ENCODE measurements around the gene ACBD4. TPM values are rescaled to one million over a fixed set of nuclear protein-coding genes. Genes with fewer than 3 reads are reported as not detected.

ACBD4 gene
- total RNA-seq, 2 donors from 2014 or later, result 13.0 to 16.6 TPM

- Histone ChIP-seq H3K9me3 (no peaks in the 10 kb centered on the region), H3K4me1 (peaks cover 7% of the 10 kb centered on the region), H3K27ac (peak overlapping the region; percentile 98), H3K36me3 (no peaks in the 10 kb centered on the region), H3K9ac (ENCODE audit: low read depth in 2 of 2, low read length in 2 of 2) (peak overlapping the region; percentile 97 to 99), H3K4me3 (peak overlapping the region; percentile 80), H3K27me3 (no peaks in the 10 kb centered on the region)
- intact Hi-C loops (cut with DNase I), result no loop called here
- TF ChIP-seq, protein P1, sequence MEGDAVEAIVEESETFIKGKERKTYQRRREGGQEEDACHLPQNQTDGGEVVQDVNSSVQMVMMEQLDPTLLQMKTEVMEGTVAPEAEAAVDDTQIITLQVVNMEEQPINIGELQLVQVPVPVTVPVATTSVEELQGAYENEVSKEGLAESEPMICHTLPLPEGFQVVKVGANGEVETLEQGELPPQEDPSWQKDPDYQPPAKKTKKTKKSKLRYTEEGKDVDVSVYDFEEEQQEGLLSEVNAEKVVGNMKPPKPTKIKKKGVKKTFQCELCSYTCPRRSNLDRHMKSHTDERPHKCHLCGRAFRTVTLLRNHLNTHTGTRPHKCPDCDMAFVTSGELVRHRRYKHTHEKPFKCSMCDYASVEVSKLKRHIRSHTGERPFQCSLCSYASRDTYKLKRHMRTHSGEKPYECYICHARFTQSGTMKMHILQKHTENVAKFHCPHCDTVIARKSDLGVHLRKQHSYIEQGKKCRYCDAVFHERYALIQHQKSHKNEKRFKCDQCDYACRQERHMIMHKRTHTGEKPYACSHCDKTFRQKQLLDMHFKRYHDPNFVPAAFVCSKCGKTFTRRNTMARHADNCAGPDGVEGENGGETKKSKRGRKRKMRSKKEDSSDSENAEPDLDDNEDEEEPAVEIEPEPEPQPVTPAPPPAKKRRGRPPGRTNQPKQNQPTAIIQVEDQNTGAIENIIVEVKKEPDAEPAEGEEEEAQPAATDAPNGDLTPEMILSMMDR (IDR thresholded peaks at IDR 0.05), result no peak
- peak; percentile 73 for DNase-seq
These were observed 25.2 kb downstream of the ACBD4 start for GRCh38 chr17:45160447-45161287.

GRCh38 chr17:45161288-45162024 lies 26.0 kb downstream of the ACBD4 start, which contains the start of gene HEXIM2:
Gene HEXIM2, plus strand, starts transcription at chr17:45161875. Its CDS starts 919 bp downstream, at chr17:45162794.
- Histone ChIP-seq H3K4me3 (peak within 1 kb of the TSS; percentile 80), H3K9ac (ENCODE audit: low read depth in 2 of 2, low read length in 2 of 2) (peak within 1 kb of the TSS; percentile 97 to 99), H3K4me1 (peaks cover 7% of the 10 kb centered on the region), H3K36me3 (no peaks in the 10 kb centered on the region), H3K27ac (peak within 1 kb of the TSS; percentile 98), H3K9me3 (no peaks in the 10 kb centered on the region), H3K27me3 (no peaks in the 10 kb centered on the region)
- intact Hi-C loops (cut with DNase I), result no loop called here
- DNase-seq, result peak; percentile 99
- TF ChIP-seq, protein P1 (IDR thresholded peaks at IDR 0.05), result no peak

DNA sequence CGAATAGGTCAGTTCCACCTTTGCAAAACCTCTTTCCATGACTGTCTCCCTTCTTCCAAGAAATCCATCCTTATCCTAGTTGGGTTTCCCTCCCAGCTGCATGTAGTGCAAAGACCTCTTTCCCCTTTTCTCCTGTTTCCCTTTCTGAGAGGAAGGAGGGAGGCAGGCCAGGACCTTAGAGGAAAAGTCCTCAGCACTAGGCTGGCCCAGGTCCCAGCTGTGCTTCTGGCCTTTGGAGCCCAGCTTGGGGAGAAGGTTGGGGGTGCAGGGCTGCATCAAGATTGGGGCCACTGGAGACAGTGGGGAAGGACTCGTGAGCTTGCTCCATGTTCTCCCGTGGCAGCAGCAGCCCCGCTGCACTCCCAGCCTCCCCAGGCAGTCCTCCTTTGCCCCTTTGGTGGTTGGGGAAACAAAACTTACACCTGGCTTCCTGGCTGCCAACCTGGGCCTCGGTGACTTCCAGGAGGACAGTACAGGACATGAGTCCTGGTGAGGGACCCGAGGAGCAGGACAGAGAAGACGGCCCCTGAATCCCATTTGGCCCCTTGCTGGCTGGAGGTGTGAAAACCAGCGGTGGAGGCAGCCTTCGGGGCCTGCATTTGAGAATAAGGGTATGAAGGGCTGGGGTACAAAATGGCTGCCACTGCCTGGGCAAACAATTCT lies 26.7 kb downstream of the ACBD4 start:
- intact Hi-C loops (cut with DNase I), result no loop called here
- H3K4me1 ChIP-seq, result peaks cover 7% of the 10 kb centered on the region

DNA sequence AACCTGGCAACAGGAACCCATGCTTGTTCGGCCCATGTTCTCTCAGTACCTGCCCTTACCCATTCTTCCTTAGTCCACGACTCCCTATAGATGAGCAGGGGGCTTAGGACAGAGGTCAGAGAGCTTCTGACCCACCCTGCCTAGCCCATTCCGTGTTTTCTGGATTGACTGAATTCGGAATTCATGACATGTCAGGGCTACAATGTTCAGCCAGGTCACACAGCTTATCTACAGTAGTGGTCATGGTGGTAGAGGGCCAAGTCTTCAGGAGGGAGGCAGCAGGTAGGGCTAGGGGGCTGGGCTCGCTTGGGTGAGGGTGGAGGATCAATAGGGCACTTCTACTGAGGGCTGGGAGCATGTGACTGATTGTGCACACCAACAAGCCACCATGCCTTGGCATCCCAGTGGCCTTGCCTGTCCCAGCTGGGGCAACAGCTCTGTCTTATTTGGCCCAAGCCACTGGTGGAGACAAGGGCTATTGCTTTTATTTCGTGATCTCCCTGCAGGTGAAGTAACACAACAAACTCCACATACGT lies 29.3 kb downstream of the ACBD4 start:
- TF ChIP-seq, protein P1 (IDR thresholded peaks at IDR 0.05), result no peak
- no peak overlapping the region for H3K4me3 ChIP-seq
- H3K36me3 ChIP-seq, result no peaks in the 10 kb centered on the region
- H3K27me3 ChIP-seq, result no peaks in the 10 kb centered on the region
- no peaks in the 10 kb centered on the region for H3K9me3 ChIP-seq
- intact Hi-C loops (cut with DNase I), result no loop called here
- no peaks in the 10 kb centered on the region for H3K4me1 ChIP-seq
- DNase-seq, result no peak
- H3K27ac ChIP-seq, result no peak overlapping the region
- H3K9ac ChIP-seq (ENCODE audit: low read depth in 2 of 2, low read length in 2 of 2), result no peak overlapping the region

More for the DNA sequence above, 26.7 kb downstream of the ACBD4 start:
- peak overlapping the region in 1 of 2 donors; percentile 62 for H3K9ac ChIP-seq (ENCODE audit: low read depth in 2 of 2, low read length in 2 of 2)
- DNase-seq, result no peak
- H3K27ac ChIP-seq, result no peak overlapping the region
- no peaks in the 10 kb centered on the region for H3K9me3 ChIP-seq
- TF ChIP-seq, protein P1 (IDR thresholded peaks at IDR 0.05), result no peak
- peak overlapping the region; percentile 80 for H3K4me3 ChIP-seq
- no peaks in the 10 kb centered on the region for H3K36me3 ChIP-seq
- no peaks in the 10 kb centered on the region for H3K27me3 ChIP-seq
